Neural cell (in vitro differentiated cells): ENCODE measurements around the gene VPS39. TPM values are rescaled to one million over a fixed set of nuclear protein-coding genes. Genes with fewer than 3 reads are reported as not detected.

ENCODE experiments used
- H2AFZ ChIP-seq: fragments of 200-600, 300-800 bp; sonication (generic), shearing (Covaris generic); 2 replicates; pipeline ENCODE4 v1.6.0; 2014; ENCODE audit warnings: low read depth, mild to moderate bottlenecking, antibody characterized with exemption, low read length, moderate library complexity
- H3F3A ChIP-seq: fragments of 200-600 bp; shearing (Covaris generic); 2 replicates; pipeline ENCODE4 v1.6.1; 2016; ENCODE audit warnings: mild to moderate bottlenecking, moderate library complexity, mixed read lengths, antibody characterized with exemption, low read length; ENCODE audit not compliant: insufficient read depth, poor library complexity, severe bottlenecking
- H3K27ac ChIP-seq: fragments of 200-600, 300-800 bp; sonication (generic), shearing (Covaris generic); 2 replicates; pipeline ENCODE4 v1.5.1; 2014; ENCODE audit warnings: mild to moderate bottlenecking, low read length, moderate library complexity
- H3K27me3 ChIP-seq: fragments of 300-800, 200-600 bp; sonication (generic), shearing (Covaris generic); 2 replicates; pipeline ENCODE4 v1.6.0; 2014; ENCODE audit warnings: mild to moderate bottlenecking, low read depth, low read length, moderate library complexity; ENCODE audit not compliant: insufficient read depth
- H3K36me3 ChIP-seq: fragments of 300-800, 200-600 bp; sonication (generic), shearing (Covaris generic); 2 replicates; pipeline ENCODE4 v1.5.1; 2014; ENCODE audit warnings: mild to moderate bottlenecking, antibody characterized with exemption, low read length, moderate library complexity; ENCODE audit not compliant: insufficient read depth
- H3K4me2 ChIP-seq: fragments of 300-800, 200-600 bp; sonication (generic), shearing (Covaris generic); 2 replicates; pipeline ENCODE4 v1.6.0; 2014; ENCODE audit warnings: mild to moderate bottlenecking, low read length
- H3K4me3 ChIP-seq: fragments of 300-800, 200-600 bp; sonication (generic), shearing (Covaris generic); 2 replicates; pipeline ENCODE4 v1.5.1; 2014; ENCODE audit warnings: mild to moderate bottlenecking, low read length, moderate library complexity
- H3K79me2 ChIP-seq: fragments of 200-600 bp; shearing (Covaris generic); replicated peaks from 2 replicates; pipeline ENCODE4 v1.6.0; 2014; ENCODE audit warnings: mild to moderate bottlenecking, low read length, moderate library complexity; ENCODE audit not compliant: insufficient read depth
- H3K9ac ChIP-seq: fragments of 300-800, 200-600 bp; sonication (generic), shearing (Covaris generic); 2 replicates; pipeline ENCODE4 v1.6.1; 2016; ENCODE audit warnings: mild to moderate bottlenecking, low read length, mixed read lengths
- H3K9me2 ChIP-seq: fragments of 200-600 bp; shearing (Covaris generic); 2 replicates; pipeline ENCODE4 v1.6.1; 2016; ENCODE audit warnings: mild to moderate bottlenecking, low read length, mixed read lengths; ENCODE audit not compliant: insufficient read depth
- H3K9me3 ChIP-seq: fragments of 200-600, 300-800 bp; sonication (generic), shearing (Covaris generic); 2 replicates; pipeline ENCODE4 v1.6.1; 2016; ENCODE audit warnings: mild to moderate bottlenecking, mixed run types, low read length, moderate library complexity, mixed read lengths
- H4K20me1 ChIP-seq: fragments of 200-600 bp; shearing (Covaris generic); 2 replicates; pipeline ENCODE4 v1.6.1; 2016; ENCODE audit warnings: mild to moderate bottlenecking, mixed run types; ENCODE audit not compliant: insufficient read depth
- CTCF ChIP-seq: fragments of 450-650 bp; IDR thresholded peaks from 2 replicates; pipeline ENCODE4 v1.5.1; 2014; ENCODE audit warnings: antibody characterized with exemption, mild to moderate bottlenecking, moderate library complexity; ENCODE audit not compliant: poor library complexity, severe bottlenecking
- EP300 ChIP-seq: fragments of 450-650 bp; conservative IDR thresholded peaks from 2 replicates; pipeline ENCODE4 v1.6.1; 2014; ENCODE audit warnings: antibody characterized with exemption, mild to moderate bottlenecking, moderate library complexity; ENCODE audit not compliant: poor library complexity, severe bottlenecking
- EZH2 ChIP-seq: fragments of 200-600, 300-800 bp; shearing (Covaris generic), sonication (generic); IDR thresholded peaks from 2 replicates; pipeline ENCODE4 v1.6.1; 2014; ENCODE audit warnings: antibody characterized with exemption, low read length, borderline replicate concordance, mild to moderate bottlenecking; ENCODE audit not compliant: insufficient read depth, poor library complexity, severe bottlenecking
- MXI1 ChIP-seq: fragments of 450-650 bp; conservative IDR thresholded peaks from 2 replicates; pipeline ENCODE4 v1.6.1; 2014; ENCODE audit warnings: antibody characterized with exemption, mild to moderate bottlenecking; ENCODE audit not compliant: poor library complexity, severe bottlenecking
- POLR2AphosphoS5 ChIP-seq: IDR thresholded peaks from 2 replicates; pipeline ENCODE4 v1.6.1; 2012
- RAD21 ChIP-seq: fragments of 450-650 bp; conservative IDR thresholded peaks from 2 replicates; pipeline ENCODE4 v1.6.1; 2014; ENCODE audit warnings: antibody characterized with exemption, mild to moderate bottlenecking, moderate library complexity
- SMC3 ChIP-seq: fragments of 450-650 bp; conservative IDR thresholded peaks from 2 replicates; pipeline ENCODE4 v1.6.1; 2014; ENCODE audit warnings: antibody characterized with exemption, mild to moderate bottlenecking, moderate library complexity; ENCODE audit not compliant: poor library complexity
- TAF1 ChIP-seq: IDR thresholded peaks from 2 replicates; pipeline ENCODE4 v1.6.1; 2012; ENCODE audit warnings: low read depth
- polyA plus RNA-seq: library from polyadenylated mRNA; depleted of rRNA; stranded (reverse); fragments of >200 nt; gene quantifications from 2 replicates; pipeline ENCODE4 v1.2.3, GENCODE V29; 2014
- TF ChIP-seq, protein P1 (sequence below): IDR thresholded peaks from 2 replicates; pipeline ENCODE4 v1.6.1; 2012; ENCODE audit warnings: borderline replicate concordance

VPS39 gene
- polyA plus RNA-seq, 1 donor from 2014 or later: 59.9 TPM

GRCh38 chr15:42154212-42154941 is 53.7 kb downstream of the VPS39 start:
- Histone ChIP-seq H3K36me3 (no peaks in the 10 kb centered on the region), H3K9ac (no peak overlapping the region), H3K9me3 (no peaks in the 10 kb centered on the region), H3K4me3 (no peak overlapping the region), H3K79me2 (no peaks in the 10 kb centered on the region), H2AFZ (no peak overlapping the region), H3K27me3 (no peaks in the 10 kb centered on the region), H4K20me1 (no peaks in the 10 kb centered on the region), H3K27ac (no peak overlapping the region), H3K9me2 (no peaks in the 10 kb centered on the region), H3F3A (no peaks in the 10 kb centered on the region), H3K4me2 (no peak overlapping the region)
- TF ChIP-seq RAD21: no peak
- TF ChIP-seq SMC3: no peak
- no peak for TF ChIP-seq CTCF
- TF ChIP-seq TAF1: no peak
- TF ChIP-seq MXI1: no peak
- TF ChIP-seq EZH2: no peak
- TF ChIP-seq EP300: no peak
- no peak for TF ChIP-seq POLR2AphosphoS5
- TF ChIP-seq, protein P1, sequence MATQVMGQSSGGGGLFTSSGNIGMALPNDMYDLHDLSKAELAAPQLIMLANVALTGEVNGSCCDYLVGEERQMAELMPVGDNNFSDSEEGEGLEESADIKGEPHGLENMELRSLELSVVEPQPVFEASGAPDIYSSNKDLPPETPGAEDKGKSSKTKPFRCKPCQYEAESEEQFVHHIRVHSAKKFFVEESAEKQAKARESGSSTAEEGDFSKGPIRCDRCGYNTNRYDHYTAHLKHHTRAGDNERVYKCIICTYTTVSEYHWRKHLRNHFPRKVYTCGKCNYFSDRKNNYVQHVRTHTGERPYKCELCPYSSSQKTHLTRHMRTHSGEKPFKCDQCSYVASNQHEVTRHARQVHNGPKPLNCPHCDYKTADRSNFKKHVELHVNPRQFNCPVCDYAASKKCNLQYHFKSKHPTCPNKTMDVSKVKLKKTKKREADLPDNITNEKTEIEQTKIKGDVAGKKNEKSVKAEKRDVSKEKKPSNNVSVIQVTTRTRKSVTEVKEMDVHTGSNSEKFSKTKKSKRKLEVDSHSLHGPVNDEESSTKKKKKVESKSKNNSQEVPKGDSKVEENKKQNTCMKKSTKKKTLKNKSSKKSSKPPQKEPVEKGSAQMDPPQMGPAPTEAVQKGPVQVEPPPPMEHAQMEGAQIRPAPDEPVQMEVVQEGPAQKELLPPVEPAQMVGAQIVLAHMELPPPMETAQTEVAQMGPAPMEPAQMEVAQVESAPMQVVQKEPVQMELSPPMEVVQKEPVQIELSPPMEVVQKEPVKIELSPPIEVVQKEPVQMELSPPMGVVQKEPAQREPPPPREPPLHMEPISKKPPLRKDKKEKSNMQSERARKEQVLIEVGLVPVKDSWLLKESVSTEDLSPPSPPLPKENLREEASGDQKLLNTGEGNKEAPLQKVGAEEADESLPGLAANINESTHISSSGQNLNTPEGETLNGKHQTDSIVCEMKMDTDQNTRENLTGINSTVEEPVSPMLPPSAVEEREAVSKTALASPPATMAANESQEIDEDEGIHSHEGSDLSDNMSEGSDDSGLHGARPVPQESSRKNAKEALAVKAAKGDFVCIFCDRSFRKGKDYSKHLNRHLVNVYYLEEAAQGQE: no peak

- no peak overlapping the region for H3K4me2 ChIP-seq
- H3K9ac ChIP-seq: no peak overlapping the region
- TF ChIP-seq CTCF: no peak
- TF ChIP-seq, protein P1: no peak
- no peak for TF ChIP-seq MXI1
- TF ChIP-seq POLR2AphosphoS5: no peak
- TF ChIP-seq SMC3: no peak
- no peak for TF ChIP-seq RAD21
- TF ChIP-seq EZH2: no peak
- H3K27me3 ChIP-seq: no peaks in the 10 kb centered on the region
- H3K36me3 ChIP-seq: no peaks in the 10 kb centered on the region
- no peaks in the 10 kb centered on the region for H4K20me1 ChIP-seq
- H3K9me3 ChIP-seq: no peaks in the 10 kb centered on the region
- no peak overlapping the region for H2AFZ ChIP-seq
- H3K79me2 ChIP-seq: no peaks in the 10 kb centered on the region
- no peak overlapping the region for H3K4me3 ChIP-seq
- no peak overlapping the region for H3K27ac ChIP-seq
- no peaks in the 10 kb centered on the region for H3K9me2 ChIP-seq
- no peaks in the 10 kb centered on the region for H3F3A ChIP-seq
These were observed 54.3 kb downstream of the VPS39 start for GRCh38 chr15:42153874-42154211.
